Esophagus squamous epithelium (tissue), 4 donors: ENCODE results near the gene HMGCR.

Experiments
- POLR2A ChIP-seq, 4 donors: fragments of 450-650 bp; IDR thresholded peaks; one replicate each; pipeline ENCODE4 v1.6.1; 2017; ENCODE audit warnings: antibody characterized with exemption in 4 of 4, mild to moderate bottlenecking in 4 of 4, moderate library complexity in 3 of 4
- TF ChIP-seq, protein P1 (sequence below), 6 experiments: fragments of 450-650 bp in 4 of 6; fragments of 200-600 bp in 2 of 6; sonication (generic) in 2 of 6; IDR thresholded peaks; one replicate each; pipeline ENCODE4 v1.5.1; 2016 to 2019; ENCODE audit warnings: antibody characterized with exemption in 6 of 6, mild to moderate bottlenecking in 4 of 6, moderate library complexity in 4 of 6

DNA sequence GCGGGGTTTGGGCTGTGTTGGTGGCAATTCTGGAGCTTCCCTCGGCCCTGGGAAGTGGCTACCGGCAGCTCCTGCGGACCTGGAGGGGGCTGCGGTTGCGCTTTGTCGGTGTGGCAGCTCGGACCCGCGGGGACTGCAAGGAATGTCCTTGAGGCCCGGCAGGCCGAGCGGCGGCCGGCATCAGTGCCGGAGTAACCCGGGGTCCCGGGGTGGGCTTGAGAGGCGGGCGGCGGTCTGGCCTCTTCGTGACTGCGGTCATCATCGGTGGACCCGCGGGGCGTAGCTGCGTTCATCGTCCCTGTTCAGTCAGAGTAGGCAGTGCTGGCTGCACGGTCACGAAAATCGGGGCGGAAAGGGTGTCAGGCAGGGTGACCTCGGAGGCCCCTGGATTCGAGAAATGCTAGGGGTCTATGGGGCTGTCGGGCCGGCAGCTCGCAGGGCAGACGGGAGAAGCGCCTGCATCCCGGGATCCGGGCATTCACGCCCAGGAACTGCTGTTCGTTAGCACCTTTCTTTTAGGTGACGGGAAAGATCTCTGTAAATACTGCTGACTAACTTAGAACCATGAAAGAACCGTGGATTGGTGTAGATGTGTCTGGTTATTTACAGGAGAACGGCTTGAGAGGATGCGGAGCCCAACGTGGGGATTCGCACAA, 474 bp downstream of the HMGCR start:
- TF ChIP-seq, protein P1, sequence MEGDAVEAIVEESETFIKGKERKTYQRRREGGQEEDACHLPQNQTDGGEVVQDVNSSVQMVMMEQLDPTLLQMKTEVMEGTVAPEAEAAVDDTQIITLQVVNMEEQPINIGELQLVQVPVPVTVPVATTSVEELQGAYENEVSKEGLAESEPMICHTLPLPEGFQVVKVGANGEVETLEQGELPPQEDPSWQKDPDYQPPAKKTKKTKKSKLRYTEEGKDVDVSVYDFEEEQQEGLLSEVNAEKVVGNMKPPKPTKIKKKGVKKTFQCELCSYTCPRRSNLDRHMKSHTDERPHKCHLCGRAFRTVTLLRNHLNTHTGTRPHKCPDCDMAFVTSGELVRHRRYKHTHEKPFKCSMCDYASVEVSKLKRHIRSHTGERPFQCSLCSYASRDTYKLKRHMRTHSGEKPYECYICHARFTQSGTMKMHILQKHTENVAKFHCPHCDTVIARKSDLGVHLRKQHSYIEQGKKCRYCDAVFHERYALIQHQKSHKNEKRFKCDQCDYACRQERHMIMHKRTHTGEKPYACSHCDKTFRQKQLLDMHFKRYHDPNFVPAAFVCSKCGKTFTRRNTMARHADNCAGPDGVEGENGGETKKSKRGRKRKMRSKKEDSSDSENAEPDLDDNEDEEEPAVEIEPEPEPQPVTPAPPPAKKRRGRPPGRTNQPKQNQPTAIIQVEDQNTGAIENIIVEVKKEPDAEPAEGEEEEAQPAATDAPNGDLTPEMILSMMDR (IDR thresholded peaks at IDR 0.05) = no peak
- no peak for TF ChIP-seq POLR2A (IDR thresholded peaks at IDR 0.05)
